AG04449 (cell line): ENCODE results near the gene CCNL1.
"Not testable (repeated sequence)": the region's sequence is repeated elsewhere in the genome, so short reads cannot be mapped to it uniquely, and the experiment has no call there.

ENCODE experiments used
- CTCF ChIA-PET: fragments of 350-600 bp; formaldehyde crosslinking; extraction: SDS; loops from one replicate; lab custom pipeline; 2021; ENCODE audit warnings: antibody characterized with exemption; lab: Yijun Ruan, JAX
- POLR2A ChIA-PET: fragments of 400-600, 350-600 bp; formaldehyde crosslinking; extraction: SDS; loops from one replicate; lab custom pipeline; 2020; ENCODE audit warnings: antibody characterized with exemption, inconsistent platforms; lab: Yijun Ruan, JAX
- DNase-seq: peaks from one replicate; pipeline ENCODE4 v3.0.0-alpha.2; 2010; ENCODE audit warnings: low read depth, low spot score
- H3K4me3 ChIP-seq: 2 replicates; pipeline ENCODE4 v1.5.1; 2011; ENCODE audit warnings: low read depth, mild to moderate bottlenecking, control low read depth, low read length
- CTCF ChIP-seq: IDR thresholded peaks from one replicate; pipeline ENCODE4 v1.5.1; 2011; ENCODE audit warnings: mild to moderate bottlenecking, moderate library complexity, low read length, control low read depth, inconsistent platforms; ENCODE audit not compliant: insufficient read depth; ENCODE audit errors: missing control alignments

Gene CCNL1

GRCh38 chr3:157176934-157177333, 17.0 kb upstream of the CCNL1 start:
- no peak for TF ChIP-seq CTCF
- POLR2A ChIA-PET = interaction anchor here (4.4 kb wide), 1 partner anchor 15 kb away, joined by 177 read pairs; the partner anchor contains the start of gene CCNL1
- H3K4me3 ChIP-seq = no peak overlapping the region
- CTCF ChIA-PET = interaction anchor here (1.1 to 4.7 kb wide), 7 partner anchors 13 to 355 kb away, joined by 3 to 25 read pairs (median 4); no protein-coding TSS in a partner anchor
- DNase-seq = no peak

- peak overlapping the region; percentile 71 for H3K4me3 ChIP-seq
- no peak for DNase-seq
- no peak for TF ChIP-seq CTCF
- POLR2A ChIA-PET = interaction anchor here (0.9 to 4.4 kb wide), 5 partner anchors 14 to 355 kb away, joined by 3 to 177 read pairs (median 5); partner anchors contain the start of gene CCNL1
- CTCF ChIA-PET = interaction anchor here (0.9 to 4.7 kb wide), 12 partner anchors 12 to 399 kb away, joined by 3 to 27 read pairs (median 4); partner anchors contain the start of gene CCNL1
Measured at GRCh38 chr3:157175691-157176507, 16.0 kb upstream of the CCNL1 start.

- no peak for TF ChIP-seq CTCF
- POLR2A ChIA-PET = interaction anchor here (0.6 to 4.4 kb wide), 7 partner anchors 13 to 358 kb away, joined by 3 to 177 read pairs (median 4); partner anchors contain the start of gene CCNL1
- CTCF ChIA-PET = interaction anchor here (0.7 to 4.7 kb wide), 10 partner anchors 11 to 400 kb away, joined by 3 to 27 read pairs (median 4); partner anchors contain the start of gene CCNL1
- DNase-seq = peak; percentile 99
- peak overlapping the region; percentile 71 for H3K4me3 ChIP-seq
Measured at GRCh38 chr3:157174649-157175498, 14.9 kb upstream of the CCNL1 start.

- H3K4me3 ChIP-seq = peak overlapping the region; percentile 66
- POLR2A ChIA-PET = interaction anchor here (1.3 to 4.4 kb wide), 4 partner anchors 13 to 270 kb away, joined by 3 to 177 read pairs (median 6); partner anchors contain the start of gene CCNL1
- TF ChIP-seq CTCF = no peak
- DNase-seq = no peak
- CTCF ChIA-PET = interaction anchor here (0.9 to 4.7 kb wide), 5 partner anchors 10 to 358 kb away, joined by 3 to 27 read pairs (median 5); partner anchors contain the start of gene CCNL1
Measured at GRCh38 chr3:157174290-157174648, 14.3 kb upstream of the CCNL1 start.

GRCh38 chr3:157173343-157173742, 13.4 kb upstream of the CCNL1 start:
- not testable (repeated sequence) for DNase-seq, H3K4me3 ChIP-seq
- CTCF ChIA-PET = interaction anchor here (1.0 to 4.7 kb wide), 4 partner anchors 9 to 29 kb away, joined by 5 to 27 read pairs (median 20); partner anchors contain the start of gene CCNL1
- POLR2A ChIA-PET = interaction anchor here (4.4 kb wide), 1 partner anchor 12 kb away, joined by 177 read pairs; the partner anchor contains the start of gene CCNL1

GRCh38 chr3:157172746-157173145, 12.8 kb upstream of the CCNL1 start:
- DNase-seq = no peak
- ChIA-PET CTCF (interaction anchor here (2.3 to 4.7 kb wide), 2 partner anchors 9 to 12 kb away, joined by 14 to 25 read pairs; partner anchors contain the start of gene CCNL1), POLR2A (interaction anchor here (4.4 kb wide), 1 partner anchor 11 kb away, joined by 177 read pairs; the partner anchor contains the start of gene CCNL1)
- H3K4me3 ChIP-seq = no peak overlapping the region
- TF ChIP-seq CTCF = no peak
